Ascending aorta (tissue), 2 donors: ENCODE results near the gene KHNYN. TPM values are rescaled to one million over a fixed set of nuclear protein-coding genes. Genes with fewer than 3 reads are reported as not detected.

Source experiments
- DNase-seq, 2 donors: peaks; one replicate each; pipeline ENCODE4 v3.0.0-alpha.2; 2019; ENCODE audit warnings: low spot score in 2 of 2
- H3K27ac ChIP-seq, 2 donors: fragments of 200-600 bp; sonication (generic); one replicate each; pipeline ENCODE4 v1.5.1; 2016 to 2017; ENCODE audit warnings: mild to moderate bottlenecking in 1 of 2
- H3K27me3 ChIP-seq: fragments of 200-600 bp; sonication (generic); one replicate; pipeline ENCODE4 v1.5.1; 2017
- H3K36me3 ChIP-seq, 2 donors: fragments of 200-600 bp; sonication (generic); one replicate each; pipeline ENCODE4 v1.5.1; 2016
- H3K4me1 ChIP-seq, 2 donors: fragments of 200-600 bp; sonication (generic); one replicate each; pipeline ENCODE4 v1.5.1; 2016 to 2017; ENCODE audit warnings: mild to moderate bottlenecking in 1 of 2
- H3K4me3 ChIP-seq, 2 donors: fragments of 200-600 bp; sonication (generic); one replicate each; pipeline ENCODE4 v1.5.1; 2016 to 2017; ENCODE audit warnings: mild to moderate bottlenecking in 1 of 2
- H3K9me3 ChIP-seq, 2 donors: fragments of 200-600 bp; sonication (generic); one replicate each; pipeline ENCODE4 v1.5.1; 2016
- intact Hi-C: fragments of 100-400 bp; cut with DNase I; formaldehyde crosslinking; loops from one replicate; pipeline ENCODE4 v1.15.1; 2023
- total RNA-seq: library from RNA; depleted of rRNA; stranded (reverse); fragments of >200 nt; gene quantifications from one replicate; pipeline ENCODE4 v1.1.0, GENCODE V29; 2016
- TF ChIP-seq, protein P1 (sequence below), 3 experiments: fragments of 200-600 bp in 2 of 3; fragments of 450-650 bp in 1 of 3; sonication (generic) in 2 of 3; IDR thresholded peaks; one replicate each; pipeline ENCODE4 v1.5.1; 2016 to 2019; ENCODE audit warnings: antibody characterized with exemption in 3 of 3, mild to moderate bottlenecking in 1 of 3, moderate library complexity in 1 of 3

The KHNYN gene
- total RNA-seq, 1 donor from 2014 or later, result 70.4 TPM

DNA sequence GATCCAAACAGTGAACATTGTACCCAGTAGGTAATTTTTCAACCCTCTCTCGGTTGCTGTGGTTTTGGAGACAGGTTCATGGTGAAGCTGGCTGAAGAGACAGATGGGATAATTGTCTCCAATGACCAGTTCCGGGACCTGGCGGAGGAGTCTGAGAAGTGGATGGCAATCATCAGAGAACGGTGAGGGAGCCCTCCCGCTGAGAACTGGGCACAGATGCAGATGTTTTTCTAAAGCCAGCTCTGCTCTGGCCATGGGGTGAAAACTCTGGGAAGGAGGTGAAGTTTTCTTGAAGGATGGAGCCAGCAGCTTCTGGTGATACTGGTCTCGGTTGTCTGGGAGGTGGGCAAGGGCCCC is 6.2 kb downstream of the KHNYN start:
- Histone ChIP-seq H3K4me1 (peaks cover 5 to 22% of the 10 kb centered on the region in 2 donors), H3K4me3 (no peak overlapping the region), H3K9me3 (no peaks in the 10 kb centered on the region), H3K27me3 (no peaks in the 10 kb centered on the region), H3K27ac (peak overlapping the region; percentile 41 to 54), H3K36me3 (peaks cover 64 to 80% of the 10 kb centered on the region in 2 donors)
- TF ChIP-seq, protein P1, sequence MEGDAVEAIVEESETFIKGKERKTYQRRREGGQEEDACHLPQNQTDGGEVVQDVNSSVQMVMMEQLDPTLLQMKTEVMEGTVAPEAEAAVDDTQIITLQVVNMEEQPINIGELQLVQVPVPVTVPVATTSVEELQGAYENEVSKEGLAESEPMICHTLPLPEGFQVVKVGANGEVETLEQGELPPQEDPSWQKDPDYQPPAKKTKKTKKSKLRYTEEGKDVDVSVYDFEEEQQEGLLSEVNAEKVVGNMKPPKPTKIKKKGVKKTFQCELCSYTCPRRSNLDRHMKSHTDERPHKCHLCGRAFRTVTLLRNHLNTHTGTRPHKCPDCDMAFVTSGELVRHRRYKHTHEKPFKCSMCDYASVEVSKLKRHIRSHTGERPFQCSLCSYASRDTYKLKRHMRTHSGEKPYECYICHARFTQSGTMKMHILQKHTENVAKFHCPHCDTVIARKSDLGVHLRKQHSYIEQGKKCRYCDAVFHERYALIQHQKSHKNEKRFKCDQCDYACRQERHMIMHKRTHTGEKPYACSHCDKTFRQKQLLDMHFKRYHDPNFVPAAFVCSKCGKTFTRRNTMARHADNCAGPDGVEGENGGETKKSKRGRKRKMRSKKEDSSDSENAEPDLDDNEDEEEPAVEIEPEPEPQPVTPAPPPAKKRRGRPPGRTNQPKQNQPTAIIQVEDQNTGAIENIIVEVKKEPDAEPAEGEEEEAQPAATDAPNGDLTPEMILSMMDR (IDR thresholded peaks at IDR 0.05), result no peak
- no peak for DNase-seq
- intact Hi-C loops, result loop anchor here (1.0 to 10.0 kb wide), 2 partner anchors 103 to 1071 kb away; partner anchors contain the start of gene EFS

DNA sequence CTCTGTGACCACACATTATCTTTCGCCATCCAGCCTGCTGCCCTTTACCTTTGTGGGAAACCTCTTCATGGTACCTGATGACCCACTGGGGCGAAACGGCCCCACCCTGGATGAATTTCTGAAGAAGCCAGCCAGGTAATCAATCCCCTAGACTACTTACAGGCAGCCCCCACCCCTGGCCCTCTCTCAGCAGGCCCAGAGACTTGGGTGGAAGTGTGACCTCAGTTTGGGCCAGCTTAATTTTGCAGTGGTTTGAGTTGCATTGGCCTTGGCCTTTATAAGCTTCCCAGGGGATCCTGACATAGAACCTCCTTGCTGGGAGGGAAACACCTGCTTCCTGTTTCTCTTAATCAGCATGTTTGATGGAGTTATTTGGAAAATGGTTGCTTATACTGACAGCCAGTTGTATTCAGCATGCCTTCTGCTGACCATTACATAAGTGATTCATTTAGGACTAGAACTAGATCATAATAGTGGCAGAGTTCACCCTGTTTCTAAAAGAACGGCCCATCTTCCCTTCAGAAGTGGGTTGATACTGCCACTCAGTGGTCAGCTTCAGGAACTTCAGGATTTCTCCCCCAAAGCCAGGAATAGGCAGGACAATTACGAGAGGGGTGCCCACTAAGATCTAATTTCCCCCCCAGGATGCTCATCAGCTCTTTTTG is 6.7 kb downstream of the KHNYN start:
- TF ChIP-seq, protein P1 (IDR thresholded peaks at IDR 0.05), result peak; percentile 74 to 80 (median 77)
- Histone ChIP-seq H3K27me3 (no peaks in the 10 kb centered on the region), H3K4me3 (no peak overlapping the region), H3K36me3 (peaks cover 64 to 80% of the 10 kb centered on the region in 2 donors), H3K9me3 (no peaks in the 10 kb centered on the region), H3K4me1 (peaks cover under 1 to 22% of the 10 kb centered on the region in 2 donors), H3K27ac (peak overlapping the region; percentile 41 to 54)
- intact Hi-C loops, result loop anchor here (1.0 to 10.0 kb wide), 2 partner anchors 103 to 1072 kb away; partner anchors contain the start of gene EFS
- DNase-seq, result no peak

DNA sequence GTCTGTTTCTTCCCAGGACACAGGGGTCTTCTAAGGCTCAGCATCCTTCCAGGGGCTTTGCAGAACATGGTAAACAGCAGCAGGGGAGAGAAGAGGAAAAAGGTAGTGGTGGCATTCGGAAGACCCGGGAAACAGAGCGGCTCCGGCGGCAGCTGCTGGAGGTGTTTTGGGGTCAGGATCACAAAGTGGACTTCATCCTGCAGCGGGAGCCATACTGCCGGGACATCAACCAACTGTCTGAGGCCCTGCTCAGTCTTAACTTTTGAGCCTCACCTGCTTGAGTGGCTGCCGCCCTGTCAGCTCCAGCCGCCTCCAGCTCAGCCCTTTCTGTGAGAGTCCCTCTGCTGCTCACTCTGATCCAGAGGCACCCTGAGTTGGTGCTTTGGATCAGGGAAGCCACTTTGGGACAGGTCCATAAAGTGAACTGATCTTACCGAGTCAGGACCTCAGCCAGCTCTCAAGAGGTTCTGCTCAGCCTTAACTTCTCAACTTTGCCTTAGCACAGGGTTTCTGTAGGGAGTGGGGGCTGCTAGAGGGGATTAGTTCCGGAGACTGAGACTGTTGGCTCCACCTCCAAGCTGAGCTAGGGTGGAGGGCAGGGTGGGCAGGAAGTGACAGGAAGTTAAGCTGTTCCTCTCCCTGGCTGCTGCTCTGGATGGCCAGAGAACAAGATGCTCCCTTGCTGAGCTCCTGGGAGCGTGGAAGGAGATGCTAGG is 7.4 kb downstream of the KHNYN start:
- H3K4me1 ChIP-seq, result peaks cover 0 to 20% of the 10 kb centered on the region in 2 donors
- H3K27me3 ChIP-seq, result no peaks in the 10 kb centered on the region
- peak overlapping the region; percentile 10 to 48 for H3K27ac ChIP-seq
- no peak overlapping the region for H3K4me3 ChIP-seq
- intact Hi-C loops, result loop anchor here (10.0 kb wide), 1 partner anchor 1072 kb away; the partner anchor contains the start of gene EFS
- no peak for DNase-seq
- H3K9me3 ChIP-seq, result no peaks in the 10 kb centered on the region
- peaks cover 61 to 79% of the 10 kb centered on the region in 2 donors for H3K36me3 ChIP-seq
- TF ChIP-seq, protein P1 (IDR thresholded peaks at IDR 0.05), result no peak

DNA sequence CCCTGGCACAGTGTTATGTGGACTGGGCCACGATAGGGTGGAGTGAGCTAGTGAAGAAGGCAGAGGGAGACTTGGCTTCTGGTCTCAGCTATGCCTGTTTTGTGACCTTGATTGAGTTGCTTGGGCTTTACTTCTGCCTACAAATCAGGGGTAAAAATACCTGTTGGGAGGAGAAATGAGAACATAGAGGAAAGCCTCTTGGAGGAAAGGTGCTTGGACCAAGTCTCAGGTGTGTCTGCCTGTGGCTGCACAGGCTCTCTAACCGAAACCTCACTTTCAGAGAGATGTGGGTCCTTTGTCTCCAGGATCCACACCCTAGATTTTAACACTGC is 7.9 kb downstream of the KHNYN start:
- TF ChIP-seq, protein P1 (IDR thresholded peaks at IDR 0.05), result no peak
- Histone ChIP-seq H3K36me3 (peaks cover 56 to 73% of the 10 kb centered on the region in 2 donors), H3K27ac (peak overlapping the region; percentile 10 to 48), H3K4me1 (peaks cover 0 to 20% of the 10 kb centered on the region in 2 donors), H3K4me3 (no peak overlapping the region), H3K27me3 (no peaks in the 10 kb centered on the region), H3K9me3 (no peaks in the 10 kb centered on the region)
- no peak for DNase-seq
- intact Hi-C loops, result loop anchor here (10.0 kb wide), 1 partner anchor 1073 kb away; the partner anchor contains the start of gene EFS

DNA sequence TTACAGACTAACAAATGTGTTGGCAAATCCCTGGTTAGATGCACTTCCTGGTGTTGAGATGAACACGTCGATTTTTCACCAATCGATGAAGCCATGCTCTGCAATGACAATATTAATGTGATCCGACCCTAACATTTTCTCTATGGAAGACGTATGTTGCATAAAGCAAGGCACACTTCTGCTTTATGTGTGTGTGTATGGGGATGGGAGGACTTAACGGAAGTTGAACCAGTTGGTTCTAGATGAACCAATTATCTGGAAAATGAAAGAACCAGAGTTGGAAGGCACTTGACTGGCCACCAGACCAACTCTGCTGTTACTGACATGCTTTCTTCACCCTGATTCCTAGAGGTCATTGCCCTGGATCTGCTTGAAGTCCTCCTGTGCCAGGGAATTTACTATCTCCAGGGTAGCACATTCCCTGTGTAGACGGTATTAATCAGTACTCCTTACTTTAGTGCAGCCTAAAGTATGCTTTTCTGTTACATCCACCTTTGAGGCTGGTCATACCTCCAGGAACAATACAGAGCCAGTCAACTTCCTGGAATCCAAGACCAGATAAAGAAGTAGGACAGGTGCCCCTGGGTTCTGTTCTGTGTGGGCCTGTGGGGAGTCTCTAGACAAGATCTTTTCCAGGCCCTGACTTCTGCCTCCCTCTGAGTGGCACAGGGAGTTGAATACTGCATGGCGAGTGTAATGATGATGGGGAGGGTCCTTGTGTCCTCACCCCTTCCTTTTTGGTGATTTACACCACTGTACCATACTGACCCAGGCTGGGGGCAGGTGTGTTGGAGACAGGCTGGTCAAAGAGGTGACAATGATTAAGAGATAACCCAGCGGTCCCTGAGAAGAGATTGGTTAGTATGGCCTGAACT is 8.7 kb downstream of the KHNYN start:
- Histone ChIP-seq H3K36me3 (peaks cover 48 to 66% of the 10 kb centered on the region in 2 donors), H3K27me3 (no peaks in the 10 kb centered on the region), H3K9me3 (no peaks in the 10 kb centered on the region), H3K4me1 (peaks cover 0 to 22% of the 10 kb centered on the region in 2 donors), H3K27ac (no peak overlapping the region), H3K4me3 (no peak overlapping the region)
- intact Hi-C loops, result loop anchor here (10.0 kb wide), 1 partner anchor 1074 kb away; the partner anchor contains the start of gene EFS
- no peak for DNase-seq
- TF ChIP-seq, protein P1 (IDR thresholded peaks at IDR 0.05), result no peak
